Measurements from ENCODE around the gene MCTP2. TPM values are rescaled to one million over a fixed set of nuclear protein-coding genes. Genes with fewer than 3 reads are reported as not detected.

Gene MCTP2
- total RNA-seq, 1 donor from 2014 or later, result 0.35 TPM

DNA sequence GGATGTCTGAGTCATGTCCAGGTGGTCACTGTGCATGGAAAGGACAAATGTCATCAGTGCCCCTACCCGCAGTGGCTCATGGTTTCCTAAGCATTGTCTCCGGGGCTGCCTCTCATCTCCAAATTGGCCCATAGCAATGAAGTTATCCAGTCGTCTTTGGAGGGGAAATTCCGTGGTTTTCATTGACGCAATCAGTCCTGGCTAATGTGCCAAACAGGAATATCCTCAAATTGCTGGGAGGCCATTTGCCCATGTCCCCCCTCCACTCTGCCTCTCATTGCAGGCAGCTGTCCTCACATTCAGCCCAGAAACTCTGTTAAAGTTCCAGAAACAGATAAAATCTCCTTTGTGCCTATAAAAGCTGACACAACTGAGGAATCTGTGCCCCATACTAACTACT lies 81.6 kb downstream of the MCTP2 start:
- DNase-seq (ENCODE audit: low read depth, low spot score), result no peak
- Mint-ChIP-seq H3K36me3 (ENCODE audit: low read depth) (peaks cover 3% of the 10 kb centered on the region), H3K27ac (ENCODE audit: unreplicated experiment) (no peak overlapping the region), H3K9me3 (peaks cover 5% of the 10 kb centered on the region), H3K27me3 (ENCODE audit: low read depth) (no peaks in the 10 kb centered on the region), H3K4me3 (no peak overlapping the region), H3K4me1 (no peaks in the 10 kb centered on the region)
- TF ChIP-seq, protein P1, sequence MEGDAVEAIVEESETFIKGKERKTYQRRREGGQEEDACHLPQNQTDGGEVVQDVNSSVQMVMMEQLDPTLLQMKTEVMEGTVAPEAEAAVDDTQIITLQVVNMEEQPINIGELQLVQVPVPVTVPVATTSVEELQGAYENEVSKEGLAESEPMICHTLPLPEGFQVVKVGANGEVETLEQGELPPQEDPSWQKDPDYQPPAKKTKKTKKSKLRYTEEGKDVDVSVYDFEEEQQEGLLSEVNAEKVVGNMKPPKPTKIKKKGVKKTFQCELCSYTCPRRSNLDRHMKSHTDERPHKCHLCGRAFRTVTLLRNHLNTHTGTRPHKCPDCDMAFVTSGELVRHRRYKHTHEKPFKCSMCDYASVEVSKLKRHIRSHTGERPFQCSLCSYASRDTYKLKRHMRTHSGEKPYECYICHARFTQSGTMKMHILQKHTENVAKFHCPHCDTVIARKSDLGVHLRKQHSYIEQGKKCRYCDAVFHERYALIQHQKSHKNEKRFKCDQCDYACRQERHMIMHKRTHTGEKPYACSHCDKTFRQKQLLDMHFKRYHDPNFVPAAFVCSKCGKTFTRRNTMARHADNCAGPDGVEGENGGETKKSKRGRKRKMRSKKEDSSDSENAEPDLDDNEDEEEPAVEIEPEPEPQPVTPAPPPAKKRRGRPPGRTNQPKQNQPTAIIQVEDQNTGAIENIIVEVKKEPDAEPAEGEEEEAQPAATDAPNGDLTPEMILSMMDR (conservative IDR thresholded peaks at IDR 0.05), result no peak

DNA sequence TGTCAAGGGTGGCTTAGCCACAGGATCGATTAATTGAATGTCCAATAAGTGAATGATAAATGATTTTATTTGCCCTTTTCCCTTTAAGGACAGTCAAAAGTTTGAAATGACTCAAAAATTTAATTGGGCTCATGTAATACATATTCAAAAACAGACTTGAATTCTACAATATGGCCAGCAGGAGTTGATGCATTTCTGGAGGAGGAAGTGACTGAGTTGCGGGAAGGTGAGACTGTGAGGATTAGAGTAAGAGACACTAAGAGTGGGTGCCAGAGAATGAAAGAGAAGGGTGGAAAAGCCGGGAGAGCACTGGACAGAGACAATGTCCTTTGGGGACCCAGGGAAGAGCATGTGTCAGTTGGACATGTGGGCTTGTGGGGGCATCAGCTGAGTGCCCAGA lies 83.3 kb downstream of the MCTP2 start:
- DNase-seq (ENCODE audit: low read depth, low spot score), result no peak
- peaks cover 5% of the 10 kb centered on the region for H3K9me3 Mint-ChIP-seq
- H3K36me3 Mint-ChIP-seq (ENCODE audit: low read depth), result peaks cover 3% of the 10 kb centered on the region
- H3K4me1 Mint-ChIP-seq, result no peaks in the 10 kb centered on the region
- peak overlapping the region; percentile 15 for H3K27ac Mint-ChIP-seq (ENCODE audit: unreplicated experiment)
- H3K27me3 Mint-ChIP-seq (ENCODE audit: low read depth), result no peaks in the 10 kb centered on the region
- TF ChIP-seq, protein P1 (conservative IDR thresholded peaks at IDR 0.05), result no peak
- no peak overlapping the region for H3K4me3 Mint-ChIP-seq

DNA sequence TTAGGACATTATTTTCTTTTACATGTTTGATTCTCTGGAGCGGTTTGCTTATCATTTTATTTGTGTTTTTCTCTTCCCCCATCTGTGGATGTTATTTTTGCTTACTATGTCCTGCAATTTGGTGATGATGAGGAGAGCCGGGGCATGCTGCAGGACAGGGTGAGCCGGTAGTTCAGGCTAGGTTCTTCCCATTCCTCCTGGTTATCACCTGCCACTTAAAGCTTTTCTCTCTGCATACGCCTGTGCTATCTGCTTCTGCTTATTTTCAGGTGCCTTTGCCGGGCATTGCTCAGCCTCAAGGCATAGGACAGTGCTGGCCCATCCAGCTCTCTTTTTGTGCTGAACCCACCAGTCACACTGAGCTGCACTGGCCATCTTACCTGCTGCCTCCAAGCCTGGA lies 85.8 kb downstream of the MCTP2 start:
- H3K9me3 Mint-ChIP-seq, result peaks cover 5% of the 10 kb centered on the region
- H3K4me1 Mint-ChIP-seq, result no peaks in the 10 kb centered on the region
- H3K4me3 Mint-ChIP-seq, result no peak overlapping the region
- TF ChIP-seq, protein P1 (conservative IDR thresholded peaks at IDR 0.05), result no peak
- DNase-seq (ENCODE audit: low read depth, low spot score), result no peak
- H3K27me3 Mint-ChIP-seq (ENCODE audit: low read depth), result no peaks in the 10 kb centered on the region
- H3K36me3 Mint-ChIP-seq (ENCODE audit: low read depth), result peaks cover 3% of the 10 kb centered on the region
- no peak overlapping the region for H3K27ac Mint-ChIP-seq (ENCODE audit: unreplicated experiment)

DNA sequence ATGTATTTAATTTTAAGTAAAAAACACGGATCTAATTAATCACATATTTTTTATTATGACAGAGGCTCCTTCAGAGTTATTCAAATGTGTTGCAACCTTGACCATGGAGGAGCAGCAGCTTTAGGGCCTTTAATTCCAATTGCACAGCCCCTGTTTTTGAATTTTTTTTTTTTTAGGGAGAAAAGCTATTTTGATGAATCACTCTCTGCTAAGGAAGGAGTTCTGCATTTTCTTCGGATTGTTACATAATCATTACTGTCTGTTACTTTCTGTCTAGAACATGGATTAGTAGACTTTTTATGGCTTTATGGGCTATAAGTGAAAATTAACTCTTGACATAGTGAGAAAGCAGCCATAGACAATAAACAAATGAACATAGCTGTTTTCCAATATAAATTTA lies 90.8 kb downstream of the MCTP2 start:
- no peak for DNase-seq (ENCODE audit: low read depth, low spot score)
- Mint-ChIP-seq H3K9me3 (no peaks in the 10 kb centered on the region), H3K27ac (ENCODE audit: unreplicated experiment) (no peak overlapping the region), H3K4me3 (no peak overlapping the region), H3K4me1 (peaks cover 8% of the 10 kb centered on the region), H3K36me3 (ENCODE audit: low read depth) (no peaks in the 10 kb centered on the region), H3K27me3 (ENCODE audit: low read depth) (no peaks in the 10 kb centered on the region)
- TF ChIP-seq, protein P1 (conservative IDR thresholded peaks at IDR 0.05), result no peak

DNA sequence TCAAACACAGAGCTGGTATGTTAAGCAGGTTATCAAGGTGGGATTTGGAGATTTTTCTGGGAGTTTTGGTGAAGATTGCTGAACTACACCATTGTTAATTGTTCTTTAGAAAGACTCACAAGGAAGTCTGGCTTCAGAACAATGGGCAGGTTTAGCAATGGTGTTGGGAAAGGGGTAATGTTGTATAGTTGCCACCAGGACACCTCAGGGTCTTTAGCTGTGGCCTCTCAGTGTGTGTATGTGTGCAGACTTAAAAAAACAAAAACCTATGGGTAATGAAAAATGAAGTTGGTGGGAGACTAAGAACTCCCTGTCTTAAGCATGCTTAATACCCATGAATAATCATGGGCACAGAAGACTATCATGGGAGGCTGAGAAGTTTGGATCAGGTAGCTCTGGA lies 91.7 kb downstream of the MCTP2 start:
- no peak overlapping the region for H3K4me3 Mint-ChIP-seq
- peaks cover 13% of the 10 kb centered on the region for H3K4me1 Mint-ChIP-seq
- no peaks in the 10 kb centered on the region for H3K27me3 Mint-ChIP-seq (ENCODE audit: low read depth)
- H3K9me3 Mint-ChIP-seq, result no peaks in the 10 kb centered on the region
- TF ChIP-seq, protein P1 (conservative IDR thresholded peaks at IDR 0.05), result no peak
- H3K27ac Mint-ChIP-seq (ENCODE audit: unreplicated experiment), result no peak overlapping the region
- H3K36me3 Mint-ChIP-seq (ENCODE audit: low read depth), result no peaks in the 10 kb centered on the region
- no peak for DNase-seq (ENCODE audit: low read depth, low spot score)

Measured in neural crest cell (in vitro differentiated cells).